ENCODE measurements around the gene RPGRIP1.

RPGRIP1 gene

GRCh38 chr14:21308132-21308478, 28.2 kb downstream of the RPGRIP1 start:
- H3K4me3 ChIP-seq (ENCODE audit: low read length): no peak overlapping the region
- DNase-seq (ENCODE audit: low read depth): no peak
- no peak for TF ChIP-seq CTCF (conservative IDR thresholded peaks at IDR 0.05; ENCODE audit: low read length)

- H3K4me3 ChIP-seq (ENCODE audit: low read length): no peak overlapping the region; the same call in 1 of the 2 replicates
- peak; percentile 3 for DNase-seq (ENCODE audit: low read depth)
- TF ChIP-seq CTCF (conservative IDR thresholded peaks at IDR 0.05; ENCODE audit: low read length): no peak
Observed at GRCh38 chr14:21308479-21309237, 28.8 kb downstream of the RPGRIP1 start.

DNA sequence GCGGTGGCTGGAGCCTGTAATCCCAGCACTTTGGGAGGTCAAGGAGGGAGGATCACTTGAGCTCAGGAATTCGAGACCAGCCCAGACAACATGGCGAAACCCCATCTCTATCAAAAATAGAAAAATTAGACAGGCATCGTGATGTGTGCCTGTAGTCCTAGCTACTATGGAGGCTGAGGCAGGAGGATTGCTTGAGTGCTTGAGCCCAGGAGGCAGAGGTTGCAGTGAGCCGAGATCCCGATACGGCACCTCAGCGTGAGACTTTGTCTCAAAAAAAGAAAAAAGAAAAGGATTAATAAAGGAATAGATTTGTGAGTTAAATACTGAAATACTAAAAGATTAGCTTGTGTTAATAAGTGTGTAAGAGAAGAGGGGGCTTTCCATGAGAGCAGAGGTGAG, 29.4 kb downstream of the RPGRIP1 start:
- DNase-seq (ENCODE audit: low read depth): no peak
- H3K4me3 ChIP-seq (ENCODE audit: low read length): no peak overlapping the region
- no peak for TF ChIP-seq CTCF (conservative IDR thresholded peaks at IDR 0.05; ENCODE audit: low read length)

- no peak overlapping the region for H3K4me3 ChIP-seq (ENCODE audit: low read length)
- no peak for DNase-seq (ENCODE audit: low read depth)
- no peak for TF ChIP-seq CTCF (conservative IDR thresholded peaks at IDR 0.05; ENCODE audit: low read length)
Observed at GRCh38 chr14:21309956-21310355, 30.1 kb downstream of the RPGRIP1 start.

DNA sequence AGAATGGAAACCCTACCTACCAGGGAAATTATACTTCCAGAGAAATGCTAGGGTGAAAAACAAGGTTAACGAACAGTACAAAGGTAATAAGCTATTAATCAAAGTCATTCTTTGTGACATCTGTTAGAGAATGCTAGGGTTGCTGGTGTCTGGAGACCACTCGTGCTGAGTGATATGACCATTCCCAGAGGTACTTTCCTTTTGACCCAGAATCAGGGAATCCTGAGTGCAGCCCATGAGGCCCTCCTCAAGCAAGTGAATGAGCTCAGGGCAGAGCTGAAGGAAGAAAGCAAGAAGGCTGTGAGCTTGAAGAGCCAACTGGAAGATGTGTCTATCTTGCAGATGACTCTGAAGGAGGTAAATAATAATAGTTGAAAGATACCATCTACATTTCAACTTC, 31.7 kb downstream of the RPGRIP1 start:
- no peak overlapping the region for H3K4me3 ChIP-seq (ENCODE audit: low read length)
- DNase-seq (ENCODE audit: low read depth): no peak
- no peak for TF ChIP-seq CTCF (conservative IDR thresholded peaks at IDR 0.05; ENCODE audit: low read length)

DNA sequence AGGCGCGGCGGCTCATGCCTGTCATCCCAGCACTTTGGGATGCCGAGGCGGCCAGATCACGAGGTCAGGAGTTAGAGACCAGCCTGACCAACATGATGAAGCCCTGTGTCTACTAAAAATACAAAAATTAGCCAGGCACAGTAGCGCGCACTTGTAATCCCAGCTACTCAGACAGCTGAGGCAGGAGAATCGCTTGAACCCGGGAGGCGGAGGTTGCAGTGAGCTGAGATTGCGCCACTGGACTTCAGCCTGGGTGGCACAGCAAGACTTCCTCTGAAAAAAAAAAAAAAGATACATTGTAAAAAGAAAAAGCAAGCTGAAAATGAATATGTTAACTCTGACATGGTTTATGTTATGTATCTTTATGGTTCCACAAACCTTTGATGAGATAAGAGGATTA, 33.6 kb downstream of the RPGRIP1 start:
- H3K4me3 ChIP-seq (ENCODE audit: low read length): no peak overlapping the region
- no peak for TF ChIP-seq CTCF (conservative IDR thresholded peaks at IDR 0.05; ENCODE audit: low read length)
- no peak for DNase-seq (ENCODE audit: low read depth)

GRCh38 chr14:21317398-21317797, 37.5 kb downstream of the RPGRIP1 start:
- H3K4me3 ChIP-seq (ENCODE audit: low read length): no peak overlapping the region
- DNase-seq (ENCODE audit: low read depth): no peak
- no peak for TF ChIP-seq CTCF (conservative IDR thresholded peaks at IDR 0.05; ENCODE audit: low read length)

Measured in AG10803 (cell line).